Kidney (tissue), 14 donors: ENCODE results near the gene BABAM2. TPM values are rescaled to one million over a fixed set of nuclear protein-coding genes. Genes with fewer than 3 reads are reported as not detected.

Source experiments
- DNase-seq, 5 donors: peaks; one replicate each; pipeline ENCODE4 v3.0.0-alpha.2; 2013 to 2020
- FAIRE-seq: peaks from 2 replicates; lab custom pipeline; 2012; peaks lifted over from hg19 to GRCh38; lab: Jason Lieb, UNC
- H3K27ac ChIP-seq, 2 donors: one replicate each; pipeline ENCODE4 v1.7.0; 2013; ENCODE audit warnings: low read depth in 2 of 2, low read length in 2 of 2, inconsistent platforms in 1 of 2
- H3K27me3 ChIP-seq: one replicate; pipeline ENCODE4 v1.7.1; 2013; ENCODE audit warnings: low read length, inconsistent platforms; ENCODE audit not compliant: control insufficient read depth, insufficient read depth
- H3K36me3 ChIP-seq, 3 donors: one replicate each; pipeline versions ENCODE4 v1.7.0 to v1.7.1; 2013; ENCODE audit warnings: low read length in 3 of 3, control low read depth in 1 of 3, inconsistent platforms in 1 of 3; ENCODE audit not compliant: insufficient read depth in 3 of 3, control insufficient read depth in 2 of 3
- H3K4me1 ChIP-seq, 3 donors: one replicate each; pipeline versions ENCODE4 v1.7.0 to v1.7.1; 2013; ENCODE audit warnings: low read length in 3 of 3, inconsistent platforms in 1 of 3, low read depth in 1 of 3; ENCODE audit not compliant: control insufficient read depth in 2 of 3, insufficient read depth in 2 of 3
- H3K4me3 ChIP-seq, 3 donors: one replicate each; pipeline versions ENCODE4 v1.7.0 to v1.8.1; 2013; ENCODE audit warnings: low read length in 3 of 3, control low read depth in 1 of 3, inconsistent platforms in 1 of 3
- H3K9ac ChIP-seq, 3 donors: one replicate each; pipeline versions ENCODE4 v1.7.0 to v1.7.1; 2013; ENCODE audit warnings: low read length in 3 of 3, control low read depth in 1 of 3, inconsistent platforms in 1 of 3
- H3K9me3 ChIP-seq, 3 donors: one replicate each; pipeline versions ENCODE4 v1.7.0 to v1.7.1; 2013; ENCODE audit warnings: low read length in 3 of 3, control low read depth in 1 of 3, inconsistent platforms in 1 of 3; ENCODE audit not compliant: control insufficient read depth in 2 of 3, insufficient read depth in 1 of 3
- intact Hi-C: fragments of 100-400 bp; cut with DNase I; formaldehyde crosslinking; loops from one replicate; pipeline ENCODE4 v1.11.1; 2022
- polyA plus RNA-seq: library from polyadenylated mRNA; stranded (reverse); fragments of 350-450 nt; fragmentation: Illumina TruSeq; extraction: RNeasy Lipid Tissue Mini Kit (QIAGEN cat#74804); gene quantifications from one replicate; pipeline ENCODE4 v1.2.3, GENCODE V29; 2014; ENCODE audit warnings: low read depth, low replicate concordance; ENCODE audit not compliant: insufficient read depth
- total RNA-seq: library from RNA; stranded (reverse); fragmentation: NEBNext Ultra II Directional; extraction: Animal tissue kit (Norgen Biotek cat#: 25700); gene quantifications from one replicate; pipeline ENCODE4 v1.2.1, GENCODE V29; 2021
- TF ChIP-seq, protein P1 (sequence below): IDR thresholded peaks from 3 replicates; pipeline ENCODE4 v1.5.1; 2012; ENCODE audit warnings: mild to moderate bottlenecking, moderate library complexity, borderline replicate concordance; ENCODE audit not compliant: insufficient read depth; ENCODE audit errors: extremely low read depth
- donor health status: control.
- donor health status: control.
- donor health status: control.
- donor health status: control.
- donor health status: control.
- donor health status: DM: yes; HTN: yes; CAD: no.
- donor health status: Normal renal cell carcinoma (clear cell type).

Gene BABAM2
- total and polyA plus RNA-seq, 2 donors from 2014 or later: 68.4 to 74.1 TPM

DNA sequence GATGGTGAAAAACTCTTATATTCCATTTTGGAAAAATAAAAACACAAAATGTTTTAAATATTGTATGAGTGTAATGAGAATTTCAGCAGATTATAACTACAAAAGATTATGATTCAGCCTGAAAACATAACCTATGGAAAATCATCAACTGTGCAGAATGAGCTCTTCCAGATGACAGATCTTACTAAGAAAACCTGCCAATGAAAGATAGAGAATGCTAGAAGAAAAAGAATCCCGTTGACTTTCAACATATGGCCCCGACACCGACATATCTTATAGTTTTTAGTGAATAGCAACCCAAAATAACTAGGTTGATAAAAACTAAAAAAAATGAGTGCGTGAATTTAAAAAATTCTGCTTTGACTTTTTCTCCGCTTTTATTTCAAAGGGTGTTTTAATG lies 178.0 kb downstream of the BABAM2 start:
- H3K4me1 ChIP-seq: no peaks in the 10 kb centered on the region
- no peaks in the 10 kb centered on the region for H3K27me3 ChIP-seq
- no peak overlapping the region for H3K9ac ChIP-seq
- no peak for FAIRE-seq
- TF ChIP-seq, protein P1, sequence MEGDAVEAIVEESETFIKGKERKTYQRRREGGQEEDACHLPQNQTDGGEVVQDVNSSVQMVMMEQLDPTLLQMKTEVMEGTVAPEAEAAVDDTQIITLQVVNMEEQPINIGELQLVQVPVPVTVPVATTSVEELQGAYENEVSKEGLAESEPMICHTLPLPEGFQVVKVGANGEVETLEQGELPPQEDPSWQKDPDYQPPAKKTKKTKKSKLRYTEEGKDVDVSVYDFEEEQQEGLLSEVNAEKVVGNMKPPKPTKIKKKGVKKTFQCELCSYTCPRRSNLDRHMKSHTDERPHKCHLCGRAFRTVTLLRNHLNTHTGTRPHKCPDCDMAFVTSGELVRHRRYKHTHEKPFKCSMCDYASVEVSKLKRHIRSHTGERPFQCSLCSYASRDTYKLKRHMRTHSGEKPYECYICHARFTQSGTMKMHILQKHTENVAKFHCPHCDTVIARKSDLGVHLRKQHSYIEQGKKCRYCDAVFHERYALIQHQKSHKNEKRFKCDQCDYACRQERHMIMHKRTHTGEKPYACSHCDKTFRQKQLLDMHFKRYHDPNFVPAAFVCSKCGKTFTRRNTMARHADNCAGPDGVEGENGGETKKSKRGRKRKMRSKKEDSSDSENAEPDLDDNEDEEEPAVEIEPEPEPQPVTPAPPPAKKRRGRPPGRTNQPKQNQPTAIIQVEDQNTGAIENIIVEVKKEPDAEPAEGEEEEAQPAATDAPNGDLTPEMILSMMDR: no peak
- intact Hi-C loops: no loop called here
- H3K9me3 ChIP-seq: no peaks in the 10 kb centered on the region
- H3K4me3 ChIP-seq: no peak overlapping the region
- no peak overlapping the region for H3K27ac ChIP-seq
- H3K36me3 ChIP-seq: no peaks in the 10 kb centered on the region
- no peak for DNase-seq

DNA sequence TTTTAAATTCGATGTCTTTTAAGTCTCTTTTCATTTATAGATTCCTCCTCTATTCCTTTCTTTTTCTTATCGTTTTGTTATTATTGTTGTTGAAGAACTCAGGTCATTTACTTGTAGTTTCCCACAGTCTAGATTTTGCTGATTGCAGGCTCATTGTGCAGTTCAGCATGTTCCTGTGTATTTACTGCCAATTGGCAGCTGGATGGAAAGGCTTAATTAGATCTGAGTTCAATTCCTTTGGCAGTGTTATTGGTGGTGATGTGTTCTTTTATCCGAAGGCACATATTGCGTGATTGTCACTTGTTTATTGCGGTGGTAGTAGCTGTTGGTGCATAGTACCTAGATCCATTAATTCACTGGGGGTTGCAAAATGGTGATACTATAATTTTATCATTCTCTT lies 180.7 kb downstream of the BABAM2 start:
- Histone ChIP-seq H3K9ac (no peak overlapping the region), H3K36me3 (no peaks in the 10 kb centered on the region), H3K4me1 (peaks cover 0 to 2% (median 0%) of the 10 kb centered on the region in 3 donors), H3K27ac (no peak overlapping the region), H3K9me3 (no peaks in the 10 kb centered on the region), H3K4me3 (no peak overlapping the region), H3K27me3 (no peaks in the 10 kb centered on the region)
- TF ChIP-seq, protein P1: no peak
- FAIRE-seq (no peak), DNase-seq (no peak)
- intact Hi-C loops: no loop called here

DNA sequence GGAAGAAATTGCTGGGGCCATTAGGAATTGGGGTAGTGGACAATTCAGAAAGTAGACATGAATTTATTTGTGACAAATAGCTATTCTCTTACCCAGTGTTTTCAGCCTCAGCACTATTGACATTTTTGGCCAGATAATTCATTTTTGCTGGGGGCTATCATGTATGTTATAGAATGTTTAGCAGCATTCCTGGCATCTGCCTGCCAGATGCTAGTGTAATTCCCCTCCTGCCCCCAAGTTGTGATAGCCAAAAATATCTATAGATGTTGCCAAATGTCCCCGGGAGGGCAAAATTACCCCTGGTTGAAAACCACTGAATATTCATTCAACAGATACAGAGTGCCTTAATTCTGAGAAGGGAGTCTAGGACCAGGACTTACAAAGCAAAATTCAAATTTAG lies 183.6 kb downstream of the BABAM2 start:
- DNase-seq (no peak), FAIRE-seq (no peak)
- Histone ChIP-seq H3K36me3 (no peaks in the 10 kb centered on the region), H3K27ac (no peak overlapping the region), H3K9ac (no peak overlapping the region), H3K4me3 (no peak overlapping the region), H3K9me3 (no peaks in the 10 kb centered on the region), H3K27me3 (no peaks in the 10 kb centered on the region), H3K4me1 (peaks cover 0 to 2% (median 0%) of the 10 kb centered on the region in 3 donors)
- intact Hi-C loops: no loop called here
- TF ChIP-seq, protein P1: no peak

DNA sequence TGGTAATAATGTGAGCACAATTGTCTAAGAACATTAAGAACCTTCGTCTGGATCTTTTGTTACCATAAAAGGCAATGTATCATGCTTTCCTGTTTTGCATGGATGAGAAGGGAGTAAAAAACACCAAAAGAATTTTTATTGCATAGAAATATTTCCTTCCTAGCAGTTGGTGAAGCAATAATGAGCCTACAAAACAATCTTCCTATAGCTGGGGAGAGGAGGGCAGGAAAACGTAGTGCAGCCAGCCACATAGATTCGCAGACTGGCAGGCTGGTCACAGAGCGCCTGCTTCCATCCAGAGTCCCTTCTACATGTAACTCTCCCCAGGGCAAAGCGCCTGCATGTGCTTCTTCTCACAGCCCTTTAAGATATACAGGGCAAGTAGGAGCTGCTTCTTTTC lies 190.4 kb downstream of the BABAM2 start:
- no peaks in the 10 kb centered on the region for H3K9me3 ChIP-seq
- intact Hi-C loops: no loop called here
- DNase-seq: peak in 3 of 5 donors; percentile 26 to 69 (median 34)
- H3K4me1 ChIP-seq: peaks cover 0 to 9% (median 5%) of the 10 kb centered on the region in 3 donors
- H3K36me3 ChIP-seq: no peaks in the 10 kb centered on the region
- no peak overlapping the region for H3K4me3 ChIP-seq
- no peaks in the 10 kb centered on the region for H3K27me3 ChIP-seq
- H3K9ac ChIP-seq: no peak overlapping the region
- peak overlapping the region in 1 of 2 donors; percentile 54 for H3K27ac ChIP-seq
- TF ChIP-seq, protein P1: no peak
- FAIRE-seq: no peak
